Lower lobe of right lung (tissue), 2 donors: ENCODE measurements around the gene RAPGEF5. TPM values are rescaled to one million over a fixed set of nuclear protein-coding genes. Genes with fewer than 3 reads are reported as not detected.

Experiments used
- ATAC-seq, 2 donors: fragments of 200-7000 bp; cut with Tn5 transposase; one replicate each; pipeline ENCODE4 v1.9.1; 2020 to 2022; ENCODE audit warnings: mild to moderate bottlenecking in 2 of 2, moderate library complexity in 2 of 2
- DNase-seq: peaks from one replicate; pipeline ENCODE4 v3.0.0-alpha.2; 2020
- H3K27ac ChIP-seq: fragments of 200-600 bp; one replicate; pipeline ENCODE4 v1.8.0; 2022
- H3K27me3 ChIP-seq: fragments of 200-600 bp; one replicate; pipeline ENCODE4 v1.8.0; 2022; ENCODE audit warnings: low read depth
- H3K36me3 ChIP-seq: fragments of 200-600 bp; one replicate; pipeline ENCODE4 v1.8.0; 2022; ENCODE audit warnings: mild to moderate bottlenecking
- H3K4me1 ChIP-seq: fragments of 200-600 bp; one replicate; pipeline ENCODE4 v1.8.0; 2022
- H3K4me3 ChIP-seq: fragments of 200-600 bp; one replicate; pipeline ENCODE4 v1.8.0; 2022; ENCODE audit warnings: mild to moderate bottlenecking
- H3K9me3 ChIP-seq: fragments of 200-600 bp; one replicate; pipeline ENCODE4 v1.8.0; 2022
- CTCF ChIP-seq: fragments of 200-600 bp; IDR thresholded peaks from one replicate; pipeline ENCODE4 v1.8.0; 2022; ENCODE audit warnings: antibody characterized with exemption, mild to moderate bottlenecking
- intact Hi-C: fragments of 100-400 bp; cut with DNase I; formaldehyde crosslinking; loops from one replicate; pipeline ENCODE4 v1.11.0; 2022
- total RNA-seq: library from RNA; stranded (reverse); fragmentation: NEBNext Ultra II Directional; extraction: Animal tissue kit (Norgen Biotek cat#: 25700); gene quantifications from one replicate; pipeline ENCODE4 v1.2.1, GENCODE V29; 2021
- donor health status: DM: no; HTN: yes; CAD: no; lungs with severe emphysema.

The RAPGEF5 gene
- total RNA-seq, 1 donor from 2014 or later = 85.1 TPM

DNA sequence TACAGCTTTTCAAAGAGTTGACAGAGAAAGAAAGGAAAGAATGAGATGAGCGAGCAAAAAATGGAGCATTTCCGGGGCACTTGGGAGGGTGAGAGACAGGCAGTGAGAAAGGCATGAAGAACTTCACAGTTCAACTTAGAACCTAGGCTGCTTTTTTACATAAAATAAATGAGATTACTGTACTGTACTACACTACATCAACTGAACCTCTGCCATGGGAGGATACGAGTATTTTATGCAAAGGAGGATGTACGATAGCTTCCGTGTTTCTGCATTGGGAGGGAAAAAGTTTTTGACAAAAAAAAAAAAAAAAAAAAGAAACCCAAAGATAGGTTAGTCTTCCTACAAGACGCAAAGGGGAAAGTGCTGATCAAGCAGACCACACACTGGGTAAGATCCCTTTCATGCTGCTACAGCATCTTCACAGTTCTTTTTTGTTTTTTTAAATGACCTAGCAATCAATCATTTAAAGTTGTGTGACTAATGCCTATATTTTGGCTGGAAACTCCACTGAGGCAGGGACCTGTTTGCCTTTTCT lies 88.0 kb downstream of the RAPGEF5 start:
- DNase-seq (no peak), ATAC-seq (no peak)
- Histone ChIP-seq H3K36me3 (no peaks in the 10 kb centered on the region), H3K27ac (no peak overlapping the region), H3K27me3 (no peaks in the 10 kb centered on the region), H3K9me3 (no peaks in the 10 kb centered on the region), H3K4me3 (no peak overlapping the region), H3K4me1 (no peaks in the 10 kb centered on the region)
- intact Hi-C loops = no loop called here
- TF ChIP-seq CTCF = no peak

- H3K4me1 ChIP-seq = no peaks in the 10 kb centered on the region
- no peaks in the 10 kb centered on the region for H3K27me3 ChIP-seq
- H3K36me3 ChIP-seq = no peaks in the 10 kb centered on the region
- DNase-seq (no peak), ATAC-seq (no peak)
- intact Hi-C loops = no loop called here
- no peak overlapping the region for H3K4me3 ChIP-seq
- TF ChIP-seq CTCF = no peak
- H3K9me3 ChIP-seq = no peaks in the 10 kb centered on the region
- H3K27ac ChIP-seq = no peak overlapping the region
Observed at GRCh38 chr7:22267930-22268615, 88.9 kb downstream of the RAPGEF5 start.

DNA sequence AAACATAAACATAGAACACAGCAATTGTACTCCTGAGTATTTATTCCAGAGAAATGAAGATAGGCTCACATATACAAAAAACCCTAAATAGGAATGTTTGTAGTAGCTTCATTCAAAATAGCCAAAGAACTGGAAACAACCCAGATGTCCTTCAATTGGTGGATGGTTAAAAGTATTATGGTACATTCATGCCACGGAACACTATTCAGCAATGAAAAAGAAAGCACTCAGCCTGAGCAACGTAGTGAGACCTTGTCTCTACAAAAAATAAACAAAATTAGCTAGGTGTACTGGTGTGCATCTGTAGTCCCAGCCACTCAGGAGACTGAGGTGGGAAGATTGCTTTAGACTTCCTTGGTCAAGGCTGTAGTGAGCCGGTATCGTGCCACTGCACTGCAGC lies 94.4 kb downstream of the RAPGEF5 start:
- Histone ChIP-seq H3K36me3 (no peaks in the 10 kb centered on the region), H3K4me3 (no peak overlapping the region), H3K4me1 (no peaks in the 10 kb centered on the region), H3K27ac (no peak overlapping the region), H3K9me3 (no peaks in the 10 kb centered on the region), H3K27me3 (no peaks in the 10 kb centered on the region)
- ATAC-seq = no peak
- no peak for TF ChIP-seq CTCF
- intact Hi-C loops = no loop called here
- no peak for DNase-seq

- H3K4me1 ChIP-seq = peaks cover 4% of the 10 kb centered on the region
- TF ChIP-seq CTCF = no peak
- no peak overlapping the region for H3K27ac ChIP-seq
- H3K36me3 ChIP-seq = no peaks in the 10 kb centered on the region
- DNase-seq (no peak), ATAC-seq (no peak)
- H3K9me3 ChIP-seq = no peaks in the 10 kb centered on the region
- intact Hi-C loops = no loop called here
- H3K4me3 ChIP-seq = no peak overlapping the region
- H3K27me3 ChIP-seq = no peaks in the 10 kb centered on the region
Observed at GRCh38 chr7:22256541-22257096, 100.3 kb downstream of the RAPGEF5 start.

GRCh38 chr7:22255834-22256233 lies 101.1 kb downstream of the RAPGEF5 start:
- H3K4me1 ChIP-seq = peaks cover 4% of the 10 kb centered on the region
- H3K9me3 ChIP-seq = no peaks in the 10 kb centered on the region
- H3K36me3 ChIP-seq = no peaks in the 10 kb centered on the region
- no peak for DNase-seq
- ATAC-seq = peak; percentile 27 to 71
- H3K27ac ChIP-seq = no peak overlapping the region
- no peak for TF ChIP-seq CTCF
- H3K4me3 ChIP-seq = no peak overlapping the region
- no peaks in the 10 kb centered on the region for H3K27me3 ChIP-seq
- intact Hi-C loops = no loop called here
